K562 (cell line): ENCODE measurements around the gene MEIG1. TPM values are rescaled to one million over a fixed set of nuclear protein-coding genes. Genes with fewer than 3 reads are reported as not detected.

ENCODE experiments used
- CREM ChIP-seq: IDR thresholded peaks from 2 replicates; pipeline ENCODE4 v1.6.1; 2014; ENCODE audit warnings: antibody characterized with exemption, low read depth
- DIDO1 ChIP-seq: fragments of 450-650 bp; IDR thresholded peaks from 2 replicates; pipeline ENCODE4 v1.6.1; 2016; ENCODE audit warnings: low read depth, missing biosample characterization, missing genetic modification characterization
- ERF ChIP-seq: fragments of 450-650 bp; formaldehyde crosslinking; IDR thresholded peaks from 2 replicates; pipeline ENCODE4 v1.4.0; 2020; ENCODE audit warnings: mild to moderate bottlenecking, mixed read lengths
- ESRRB ChIP-seq: fragments of 250-450 bp; sonication (Bioruptor Pico); IDR thresholded peaks from 2 replicates; pipeline ENCODE4 v1.5.0; 2020; ENCODE audit warnings: mild to moderate bottlenecking, moderate library complexity, borderline replicate concordance
- HDAC8 ChIP-seq: fragments of 450-650 bp; IDR thresholded peaks from 2 replicates; pipeline ENCODE4 v1.6.1; 2016; ENCODE audit warnings: mild to moderate bottlenecking, missing genetic modification characterization, moderate library complexity, missing compliant biosample characterization
- JUN ChIP-seq, 2 experiments: sonication (generic) in 1 of 2; formaldehyde crosslinking in 1 of 2; IDR thresholded peaks; 2 replicates each; pipeline versions ENCODE4 v1.6.1 to v1.8.0; 2012 to 2022; ENCODE audit warnings: borderline replicate concordance in 2 of 2, mild to moderate bottlenecking in 2 of 2, improper control_type of control experiment in 1 of 2, low read depth in 1 of 2, low read length in 1 of 2, missing genetic modification reagents in 1 of 2
- KAT8 ChIP-seq: fragments of 450-650 bp; IDR thresholded peaks from 2 replicates; pipeline ENCODE4 v1.6.1; 2016; ENCODE audit warnings: low read depth, mild to moderate bottlenecking
- LARP7 ChIP-seq: fragments of 450-650 bp; IDR thresholded peaks from 2 replicates; pipeline ENCODE4 v1.6.1; 2016
- MAZ ChIP-seq, 2 experiments: fragments of 450-650 bp in 1 of 2; sonication (generic) in 1 of 2; formaldehyde crosslinking; IDR thresholded peaks in 1 of 2; conservative IDR thresholded peaks in 1 of 2; 2 replicates each; pipeline versions ENCODE4 v1.4.0 to v1.5.0; 2020; ENCODE audit warnings: mild to moderate bottlenecking in 1 of 2, missing genetic modification reagents in 1 of 2
- MCM3 ChIP-seq: fragments of 450-650 bp; IDR thresholded peaks from 2 replicates; pipeline ENCODE4 v1.6.1; 2016
- PHF20 ChIP-seq: fragments of 450-650 bp; IDR thresholded peaks from 2 replicates; pipeline ENCODE4 v1.6.1; 2018; ENCODE audit not compliant: partially characterized antibody
- PPARD ChIP-seq: fragments of 250-450 bp; sonication (Bioruptor Pico); IDR thresholded peaks from 2 replicates; pipeline ENCODE4 v1.8.0; 2022; ENCODE audit warnings: inconsistent platforms, mild to moderate bottlenecking, moderate library complexity
- SMARCC2 ChIP-seq: fragments of 450-650 bp; IDR thresholded peaks from 2 replicates; pipeline ENCODE4 v1.6.1; 2017; ENCODE audit warnings: antibody characterized with exemption, moderate library complexity, mild to moderate bottlenecking, low read depth
- SRSF7 ChIP-seq: fragments of 200-400 bp; formaldehyde crosslinking; optimal IDR thresholded peaks from 2 replicates; pipeline ENCODE3; 2017; ENCODE audit warnings: mild to moderate bottlenecking, low read depth, low read length
- ZC3H8 ChIP-seq: fragments of 450-650 bp; IDR thresholded peaks from 2 replicates; pipeline ENCODE4 v1.6.1; 2017
- ZNF644 ChIP-seq: fragments of 200-800 bp; sonication (Bioruptor generic); IDR thresholded peaks from 2 replicates; pipeline ENCODE4 v1.6.1; 2016; ENCODE audit warnings: low read depth, missing genetic modification characterization, missing compliant biosample characterization
- ZNF695 ChIP-seq: fragments of 450-650 bp; formaldehyde crosslinking; IDR thresholded peaks from 2 replicates; pipeline ENCODE4 v1.4.0; 2020; ENCODE audit warnings: mild to moderate bottlenecking, moderate library complexity
- polyA plus RNA-seq, 8 experiments: library from polyadenylated mRNA; depleted of rRNA in 4 of 8; stranded (reverse) in 5 of 8; unstranded in 3 of 8; fragments of >200 nt; fragmentation: Nextera tagmentation in 2 of 8; fragmentation: Illumina TruSeq in 1 of 8; extraction: Ambion mirVana in 2 of 8; extraction: Trizol in 1 of 8; gene quantifications; 2 replicates each; pipeline versions ENCODE4 v1.2.1 to v1.2.3, GENCODE V29; 2011 to 2014; ENCODE audit warnings: inconsistent platforms in 1 of 8, missing spikeins in 1 of 8
- total RNA-seq, 7 experiments: library from RNA; depleted of rRNA in 6 of 7; stranded (reverse); fragments of >200 nt in 6 of 7; fragmentation: Illumina TruSeq in 2 of 7; extraction: Trizol in 2 of 7; gene quantifications; 2 replicates each; pipeline versions ENCODE4 v1.2.1 to v1.2.3, GENCODE V29; 2011 to 2021; ENCODE audit warnings: low replicate concordance in 1 of 7
- TF ChIP-seq, protein P1 (sequence below): fragments of 450-650 bp; conservative IDR thresholded peaks from 2 replicates; pipeline ENCODE4 v1.6.1; 2016; ENCODE audit warnings: missing genetic modification characterization, low read depth, mild to moderate bottlenecking, control low read depth, missing compliant biosample characterization
- TF ChIP-seq, protein P2 (sequence below): fragments of 450-650 bp; IDR thresholded peaks from 2 replicates; pipeline ENCODE4 v1.6.1; 2014; ENCODE audit warnings: low read depth, mild to moderate bottlenecking, moderate library complexity, borderline replicate concordance
- TF ChIP-seq, protein P3 (sequence below): fragments of 450-650 bp; formaldehyde crosslinking; IDR thresholded peaks from 2 replicates; pipeline ENCODE4 v1.4.0; 2022; ENCODE audit warnings: mild to moderate bottlenecking, moderate library complexity
- TF ChIP-seq, protein P4 (sequence below): fragments of 250-450 bp; sonication (Bioruptor Pico); IDR thresholded peaks from 2 replicates; pipeline ENCODE4 v1.8.0; 2021; ENCODE audit warnings: borderline replicate concordance, mild to moderate bottlenecking, moderate library complexity; ENCODE audit not compliant: poor library complexity, severe bottlenecking
- TF ChIP-seq, protein P5 (sequence below): fragments of 250-450 bp; sonication (Bioruptor Pico); IDR thresholded peaks from 2 replicates; pipeline ENCODE4 v1.4.0; 2020; ENCODE audit warnings: mild to moderate bottlenecking, moderate library complexity

MEIG1 gene
- total and polyA plus RNA-seq, 9 of the 15 experiments (the other 6 are each of a cell fraction or from before 2014, with no cell fraction given), result 0.19 to 1.7 (median 0.54) TPM; not detected in 3

DNA sequence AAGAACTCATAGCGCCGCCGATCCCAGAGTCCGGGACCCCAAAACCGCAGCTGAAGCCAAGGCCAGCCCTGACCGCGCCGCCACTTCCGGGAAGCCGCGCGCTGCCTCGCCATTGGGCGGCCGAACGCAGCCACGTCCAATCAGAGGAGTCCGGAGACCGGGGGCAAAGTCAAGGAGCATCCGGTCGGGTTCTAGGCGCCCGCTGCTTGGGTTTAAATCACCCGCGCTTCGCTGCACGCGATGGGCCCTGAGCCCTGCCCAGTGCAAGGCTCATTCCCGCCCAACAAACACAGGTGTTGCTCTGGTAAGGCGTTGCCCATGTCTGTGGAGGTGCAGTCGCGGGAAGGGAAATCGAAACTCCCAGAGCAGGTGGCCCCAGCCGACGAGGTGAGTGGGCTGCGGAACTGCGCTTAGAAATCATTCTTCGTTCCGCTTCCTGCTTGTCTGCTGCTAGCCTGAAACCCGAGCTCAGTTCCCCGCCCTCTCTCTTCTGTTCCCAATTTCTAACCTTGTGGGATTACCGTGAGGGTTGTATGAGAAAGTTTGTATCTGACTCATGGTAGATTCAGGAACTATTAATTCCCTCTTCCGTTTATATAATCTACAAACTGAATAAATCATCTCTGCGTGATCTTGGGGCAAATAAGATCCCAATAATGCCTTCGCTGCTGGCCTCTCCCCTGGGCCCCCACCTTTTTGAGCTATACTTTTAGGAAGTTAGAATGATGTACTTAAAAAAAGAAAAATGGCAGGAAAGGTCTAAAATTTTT, 5.0 kb upstream of the MEIG1 start, which contains the start of gene DCLRE1C (continued):
- TF ChIP-seq SMARCC2 (no peak), DIDO1 (tag) (0 out of 2 replicates have a peak, but pooled peaks have one; percentile 51), ZNF695 (CRISPR knock-in tag) (no peak), ERF (CRISPR knock-in tag) (no peak), HDAC8 (tag) (no peak), PPARD (CRISPR knock-in tag) (no peak), MCM3 (no peak), ZC3H8 (no peak), ZNF644 (tag) (0 out of 2 replicates have a peak, but pooled peaks have one; percentile 48), JUN (IDR thresholded peaks at IDR 0.05; ENCODE audit: borderline replicate concordance, low read depth, low read length) (no peak), JUN (CRISPR knock-in tag; IDR thresholded peaks at IDR 0.05; ENCODE audit: borderline replicate concordance) (no peak), KAT8 (no peak), SRSF7 (no peak), CREM (no peak; the same call in 1 of the 2 replicates), MAZ (CRISPR knock-in tag; conservative IDR thresholded peaks at IDR 0.05 in 1 of 2, IDR thresholded peaks at IDR 0.05 in 1 of 2) (peak; percentile 77 to 82), PHF20 (peak; percentile 84), ESRRB (CRISPR knock-in tag) (no peak), LARP7 (no peak)
- TF ChIP-seq, protein P1, sequence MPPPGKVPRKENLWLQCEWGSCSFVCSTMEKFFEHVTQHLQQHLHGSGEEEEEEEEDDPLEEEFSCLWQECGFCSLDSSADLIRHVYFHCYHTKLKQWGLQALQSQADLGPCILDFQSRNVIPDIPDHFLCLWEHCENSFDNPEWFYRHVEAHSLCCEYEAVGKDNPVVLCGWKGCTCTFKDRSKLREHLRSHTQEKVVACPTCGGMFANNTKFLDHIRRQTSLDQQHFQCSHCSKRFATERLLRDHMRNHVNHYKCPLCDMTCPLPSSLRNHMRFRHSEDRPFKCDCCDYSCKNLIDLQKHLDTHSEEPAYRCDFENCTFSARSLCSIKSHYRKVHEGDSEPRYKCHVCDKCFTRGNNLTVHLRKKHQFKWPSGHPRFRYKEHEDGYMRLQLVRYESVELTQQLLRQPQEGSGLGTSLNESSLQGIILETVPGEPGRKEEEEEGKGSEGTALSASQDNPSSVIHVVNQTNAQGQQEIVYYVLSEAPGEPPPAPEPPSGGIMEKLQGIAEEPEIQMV, result no peak
- TF ChIP-seq, protein P2, sequence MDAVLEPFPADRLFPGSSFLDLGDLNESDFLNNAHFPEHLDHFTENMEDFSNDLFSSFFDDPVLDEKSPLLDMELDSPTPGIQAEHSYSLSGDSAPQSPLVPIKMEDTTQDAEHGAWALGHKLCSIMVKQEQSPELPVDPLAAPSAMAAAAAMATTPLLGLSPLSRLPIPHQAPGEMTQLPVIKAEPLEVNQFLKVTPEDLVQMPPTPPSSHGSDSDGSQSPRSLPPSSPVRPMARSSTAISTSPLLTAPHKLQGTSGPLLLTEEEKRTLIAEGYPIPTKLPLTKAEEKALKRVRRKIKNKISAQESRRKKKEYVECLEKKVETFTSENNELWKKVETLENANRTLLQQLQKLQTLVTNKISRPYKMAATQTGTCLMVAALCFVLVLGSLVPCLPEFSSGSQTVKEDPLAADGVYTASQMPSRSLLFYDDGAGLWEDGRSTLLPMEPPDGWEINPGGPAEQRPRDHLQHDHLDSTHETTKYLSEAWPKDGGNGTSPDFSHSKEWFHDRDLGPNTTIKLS, result peak; percentile 82; the same call in 1 of the 2 replicates
- TF ChIP-seq, protein P3, sequence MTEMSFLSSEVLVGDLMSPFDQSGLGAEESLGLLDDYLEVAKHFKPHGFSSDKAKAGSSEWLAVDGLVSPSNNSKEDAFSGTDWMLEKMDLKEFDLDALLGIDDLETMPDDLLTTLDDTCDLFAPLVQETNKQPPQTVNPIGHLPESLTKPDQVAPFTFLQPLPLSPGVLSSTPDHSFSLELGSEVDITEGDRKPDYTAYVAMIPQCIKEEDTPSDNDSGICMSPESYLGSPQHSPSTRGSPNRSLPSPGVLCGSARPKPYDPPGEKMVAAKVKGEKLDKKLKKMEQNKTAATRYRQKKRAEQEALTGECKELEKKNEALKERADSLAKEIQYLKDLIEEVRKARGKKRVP, result no peak
- TF ChIP-seq, protein P4, sequence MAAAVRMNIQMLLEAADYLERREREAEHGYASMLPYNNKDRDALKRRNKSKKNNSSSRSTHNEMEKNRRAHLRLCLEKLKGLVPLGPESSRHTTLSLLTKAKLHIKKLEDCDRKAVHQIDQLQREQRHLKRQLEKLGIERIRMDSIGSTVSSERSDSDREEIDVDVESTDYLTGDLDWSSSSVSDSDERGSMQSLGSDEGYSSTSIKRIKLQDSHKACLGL (CRISPR knock-in tag), result peak; percentile 5
- TF ChIP-seq, protein P5, sequence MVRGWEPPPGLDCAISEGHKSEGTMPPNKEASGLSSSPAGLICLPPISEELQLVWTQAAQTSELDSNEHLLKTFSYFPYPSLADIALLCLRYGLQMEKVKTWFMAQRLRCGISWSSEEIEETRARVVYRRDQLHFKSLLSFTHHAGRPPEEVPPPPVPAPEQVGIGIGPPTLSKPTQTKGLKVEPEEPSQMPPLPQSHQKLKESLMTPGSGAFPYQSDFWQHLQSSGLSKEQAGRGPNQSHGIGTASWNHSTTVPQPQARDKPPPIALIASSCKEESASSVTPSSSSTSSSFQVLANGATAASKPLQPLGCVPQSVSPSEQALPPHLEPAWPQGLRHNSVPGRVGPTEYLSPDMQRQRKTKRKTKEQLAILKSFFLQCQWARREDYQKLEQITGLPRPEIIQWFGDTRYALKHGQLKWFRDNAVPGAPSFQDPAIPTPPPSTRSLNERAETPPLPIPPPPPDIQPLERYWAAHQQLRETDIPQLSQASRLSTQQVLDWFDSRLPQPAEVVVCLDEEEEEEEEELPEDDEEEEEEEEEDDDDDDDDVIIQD (CRISPR knock-in tag), result no peak
